ENCODE data around the gene SNHG17.
A peak's percentile ranks its signal among the peaks of the same experiment; 100 is the strongest.

Gene SNHG17

GRCh38 chr20:38460040-38460623 lies 25.0 kb upstream of the SNHG17 start:
- H3K9me3 Mint-ChIP-seq, result no peaks in the 10 kb centered on the region

GRCh38 chr20:38458314-38458713 lies 23.2 kb upstream of the SNHG17 start:
- TF ChIP-seq CTCF (IDR thresholded peaks at IDR 0.05; ENCODE audit: unreplicated experiment in 3 of 3), result no peak
- peaks cover 6% of the 10 kb centered on the region for H3K4me1 Mint-ChIP-seq
- no peaks in the 10 kb centered on the region for H3K27me3 Mint-ChIP-seq (ENCODE audit: low read depth)
- no peak overlapping the region for H3K4me3 Mint-ChIP-seq
- no peaks in the 10 kb centered on the region for H3K9me3 Mint-ChIP-seq
- H3K27ac Mint-ChIP-seq, result no peak overlapping the region
- no peaks in the 10 kb centered on the region for H3K36me3 Mint-ChIP-seq (ENCODE audit: low read depth)

More at GRCh38 chr20:38460040-38460623, 25.0 kb upstream of the SNHG17 start:
- Mint-ChIP-seq H3K4me1 (peaks cover 6% of the 10 kb centered on the region), H3K27ac (peak overlapping the region; percentile 26 to 59 (median 43)), H3K27me3 (ENCODE audit: low read depth) (no peaks in the 10 kb centered on the region), H3K36me3 (ENCODE audit: low read depth) (no peaks in the 10 kb centered on the region), H3K4me3 (no peak overlapping the region)
- no peak for TF ChIP-seq CTCF (IDR thresholded peaks at IDR 0.05; ENCODE audit: unreplicated experiment in 3 of 3)

GRCh38 chr20:38454556-38455473 lies 19.7 kb upstream of the SNHG17 start:
- no peak overlapping the region for H3K27ac Mint-ChIP-seq
- TF ChIP-seq CTCF (IDR thresholded peaks at IDR 0.05; ENCODE audit: unreplicated experiment in 3 of 3), result no peak
- no peaks in the 10 kb centered on the region for H3K9me3 Mint-ChIP-seq
- H3K4me3 Mint-ChIP-seq, result no peak overlapping the region
- no peaks in the 10 kb centered on the region for H3K27me3 Mint-ChIP-seq (ENCODE audit: low read depth)
- peaks cover 20% of the 10 kb centered on the region for H3K36me3 Mint-ChIP-seq (ENCODE audit: low read depth)
- no peaks in the 10 kb centered on the region for H3K4me1 Mint-ChIP-seq

- H3K9me3 Mint-ChIP-seq, result no peaks in the 10 kb centered on the region
- H3K36me3 Mint-ChIP-seq (ENCODE audit: low read depth), result peaks cover 28% of the 10 kb centered on the region
- H3K27me3 Mint-ChIP-seq (ENCODE audit: low read depth), result no peaks in the 10 kb centered on the region
- H3K27ac Mint-ChIP-seq, result no peak overlapping the region
- no peak for TF ChIP-seq CTCF (IDR thresholded peaks at IDR 0.05; ENCODE audit: unreplicated experiment in 3 of 3)
- no peaks in the 10 kb centered on the region for H3K4me1 Mint-ChIP-seq
- H3K4me3 Mint-ChIP-seq, result no peak overlapping the region
Observed at GRCh38 chr20:38453941-38454340, 18.8 kb upstream of the SNHG17 start.

- Mint-ChIP-seq H3K27ac (peak overlapping the region in 2 of 3 experiments; percentile 66 to 79), H3K9me3 (no peaks in the 10 kb centered on the region), H3K4me3 (no peak overlapping the region), H3K4me1 (peaks cover 6% of the 10 kb centered on the region), H3K27me3 (ENCODE audit: low read depth) (no peaks in the 10 kb centered on the region), H3K36me3 (ENCODE audit: low read depth) (peaks cover 28% of the 10 kb centered on the region)
- TF ChIP-seq CTCF (IDR thresholded peaks at IDR 0.05; ENCODE audit: unreplicated experiment in 3 of 3), result no peak
Observed at GRCh38 chr20:38452880-38453624, 17.9 kb upstream of the SNHG17 start.

All from nephron (organoid).